GM18502 (cell line): ENCODE results near the gene C16orf78.

Experiments used
- ATAC-seq: cut with Tn5 transposase; IDR thresholded peaks from one replicate; pipeline ENCODE4 v1.9.1; 2021; ENCODE audit warnings: mild to moderate bottlenecking; ENCODE audit not compliant: unreplicated experiment, poor library complexity

C16orf78 gene

GRCh38 chr16:49377196-49377755 lies 3.7 kb downstream of the C16orf78 start:
- no peak for ATAC-seq

- no peak for ATAC-seq
Measured at GRCh38 chr16:49378238-49378637, 4.6 kb downstream of the C16orf78 start.

GRCh38 chr16:49378816-49379215 lies 5.2 kb downstream of the C16orf78 start:
- no peak for ATAC-seq

- no peak for ATAC-seq
Measured at GRCh38 chr16:49382916-49383315, 9.3 kb downstream of the C16orf78 start.

- ATAC-seq = no peak
Measured at GRCh38 chr16:49395021-49395420, 21.4 kb downstream of the C16orf78 start.

GRCh38 chr16:49396206-49396720 lies 22.7 kb downstream of the C16orf78 start:
- no peak for ATAC-seq

GRCh38 chr16:49398761-49399160 lies 25.2 kb downstream of the C16orf78 start:
- no peak for ATAC-seq

GRCh38 chr16:49399594-49400364 lies 26.2 kb downstream of the C16orf78 start:
- ATAC-seq = peak; percentile 98

- no peak for ATAC-seq
Measured at GRCh38 chr16:49400611-49401010, 27.0 kb downstream of the C16orf78 start.

- no peak for ATAC-seq
Measured at GRCh38 chr16:49405123-49405522, 31.5 kb downstream of the C16orf78 start.

- ATAC-seq = no peak
Measured at GRCh38 chr16:49405530-49405929, 31.9 kb downstream of the C16orf78 start.

GRCh38 chr16:49407873-49408550 lies 34.4 kb downstream of the C16orf78 start:
- peak; percentile 93 for ATAC-seq

GRCh38 chr16:49409121-49409520 lies 35.5 kb downstream of the C16orf78 start:
- no peak for ATAC-seq

- ATAC-seq = no peak
Measured at GRCh38 chr16:49410226-49410625, 36.6 kb downstream of the C16orf78 start.

GRCh38 chr16:49411121-49411970 lies 37.7 kb downstream of the C16orf78 start:
- no peak for ATAC-seq

- ATAC-seq = no peak
Measured at GRCh38 chr16:49414671-49415070, 41.1 kb downstream of the C16orf78 start.

- ATAC-seq = no peak
Measured at GRCh38 chr16:49415083-49415482, 41.5 kb downstream of the C16orf78 start.

GRCh38 chr16:49416001-49416675 lies 42.5 kb downstream of the C16orf78 start:
- no peak for ATAC-seq

- no peak for ATAC-seq
Measured at GRCh38 chr16:49417354-49417753, 43.8 kb downstream of the C16orf78 start.

GRCh38 chr16:49419006-49419405 lies 45.4 kb downstream of the C16orf78 start:
- no peak for ATAC-seq
